Right lobe of liver (tissue), 4 donors: Measurements from ENCODE around the gene SSH2.

ENCODE experiments used
- POLR2A ChIP-seq: fragments of 450-650 bp; IDR thresholded peaks from one replicate; pipeline ENCODE4 v1.6.1; 2017; ENCODE audit warnings: antibody characterized with exemption, mild to moderate bottlenecking
- TF ChIP-seq, protein P1 (sequence below), 4 donors: fragments of 200-600 bp in 3 of 4; fragments of 450-650 bp in 1 of 4; IDR thresholded peaks; one replicate each; pipeline versions ENCODE4 v1.5.1 to v1.8.0; 2016 to 2022; ENCODE audit warnings: antibody characterized with exemption in 4 of 4, mild to moderate bottlenecking in 2 of 4
- donor health status: DM: no; HTN: no; CAD: no.
- donor health status: DM: no; HTN: no; CAD: no.
- donor health status: DM: no; HTN: yes; CAD: no.

DNA sequence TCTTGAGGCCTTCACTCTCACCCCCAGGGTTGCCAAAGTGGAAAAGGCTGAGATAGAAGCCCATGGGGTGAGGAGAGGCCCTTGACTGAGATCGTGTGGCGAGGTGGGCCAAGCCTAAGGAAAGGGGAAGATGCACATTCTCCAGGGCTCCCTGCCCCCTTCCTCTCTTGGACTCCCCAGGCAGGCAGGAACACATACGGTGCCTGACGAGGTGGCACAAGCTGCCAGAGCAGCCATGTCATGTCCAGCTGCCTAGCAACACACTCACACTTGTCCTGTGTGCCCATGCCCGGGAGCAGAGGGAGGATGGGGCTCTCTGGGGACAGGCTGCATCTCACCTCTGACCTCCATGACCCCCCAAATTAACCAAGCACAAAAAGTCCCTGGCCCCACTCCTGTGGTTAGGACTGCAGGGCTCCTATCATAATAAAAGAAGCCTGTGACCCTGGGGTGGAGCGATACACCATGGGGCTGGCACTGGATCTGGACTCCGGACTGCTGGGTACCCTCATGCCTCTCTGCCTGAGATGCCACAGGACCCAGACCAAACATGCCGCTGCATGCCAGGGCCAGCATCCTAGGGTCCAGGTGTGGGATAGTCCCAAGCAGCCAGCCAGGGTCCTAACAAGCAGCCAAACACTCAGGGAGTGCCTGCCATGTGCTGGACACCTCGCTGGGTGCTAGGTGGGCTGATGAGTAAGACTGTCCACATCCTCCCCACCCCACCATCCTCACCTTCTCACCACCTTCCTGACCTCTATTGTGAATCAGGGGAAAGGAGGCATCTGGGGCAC lies 343.2 kb downstream of the SSH2 start:
- TF ChIP-seq, protein P1, sequence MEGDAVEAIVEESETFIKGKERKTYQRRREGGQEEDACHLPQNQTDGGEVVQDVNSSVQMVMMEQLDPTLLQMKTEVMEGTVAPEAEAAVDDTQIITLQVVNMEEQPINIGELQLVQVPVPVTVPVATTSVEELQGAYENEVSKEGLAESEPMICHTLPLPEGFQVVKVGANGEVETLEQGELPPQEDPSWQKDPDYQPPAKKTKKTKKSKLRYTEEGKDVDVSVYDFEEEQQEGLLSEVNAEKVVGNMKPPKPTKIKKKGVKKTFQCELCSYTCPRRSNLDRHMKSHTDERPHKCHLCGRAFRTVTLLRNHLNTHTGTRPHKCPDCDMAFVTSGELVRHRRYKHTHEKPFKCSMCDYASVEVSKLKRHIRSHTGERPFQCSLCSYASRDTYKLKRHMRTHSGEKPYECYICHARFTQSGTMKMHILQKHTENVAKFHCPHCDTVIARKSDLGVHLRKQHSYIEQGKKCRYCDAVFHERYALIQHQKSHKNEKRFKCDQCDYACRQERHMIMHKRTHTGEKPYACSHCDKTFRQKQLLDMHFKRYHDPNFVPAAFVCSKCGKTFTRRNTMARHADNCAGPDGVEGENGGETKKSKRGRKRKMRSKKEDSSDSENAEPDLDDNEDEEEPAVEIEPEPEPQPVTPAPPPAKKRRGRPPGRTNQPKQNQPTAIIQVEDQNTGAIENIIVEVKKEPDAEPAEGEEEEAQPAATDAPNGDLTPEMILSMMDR (IDR thresholded peaks at IDR 0.05): no peak
- no peak for TF ChIP-seq POLR2A
